NCI-H82 (cell line): ENCODE data around the gene ZNF101.
"Not testable (repeated sequence)": the region's sequence is repeated elsewhere in the genome, so short reads cannot be mapped to it uniquely, and the experiment has no call there.

ENCODE experiments used
- DNase-seq: peaks from one replicate; lab custom pipeline; 2025; lab: John Stamatoyannopoulos, UW

The ZNF101 gene

GRCh38 chr19:19661675-19662251 lies 6.9 kb upstream of the ZNF101 start:
- DNase-seq = peak; percentile 96

GRCh38 chr19:19662344-19662743 lies 6.3 kb upstream of the ZNF101 start:
- DNase-seq = no peak

- peak; percentile 64 for DNase-seq
Observed at GRCh38 chr19:19662871-19663255, 5.8 kb upstream of the ZNF101 start.

GRCh38 chr19:19663256-19664120 lies 5.2 kb upstream of the ZNF101 start, which contains the start of gene ATP13A1:
Gene ATP13A1, minus strand, starts transcription at chr19:19663676. Its CDS starts 10 bp downstream, at chr19:19663666.
- peak; percentile 100 for DNase-seq

- DNase-seq = not testable (repeated sequence)
Observed at GRCh38 chr19:19665420-19665948, 3.2 kb upstream of the ZNF101 start.

GRCh38 chr19:19670070-19670551 lies 1.5 kb downstream of the ZNF101 start:
- DNase-seq = no peak

- no peak for DNase-seq
Observed at GRCh38 chr19:19672816-19673215, 4.2 kb downstream of the ZNF101 start.

GRCh38 chr19:19674315-19674714 lies 5.7 kb downstream of the ZNF101 start:
- no peak for DNase-seq

- DNase-seq = no peak
Observed at GRCh38 chr19:19677579-19677978, 8.9 kb downstream of the ZNF101 start.

- no peak for DNase-seq
Observed at GRCh38 chr19:19679176-19680073, 10.8 kb downstream of the ZNF101 start.

- not testable (repeated sequence) for DNase-seq
Observed at GRCh38 chr19:19686119-19686518, 17.5 kb downstream of the ZNF101 start.

GRCh38 chr19:19686580-19686979 lies 17.9 kb downstream of the ZNF101 start:
- no peak for DNase-seq

- DNase-seq = peak; percentile 50
Observed at GRCh38 chr19:19687090-19687489, 18.5 kb downstream of the ZNF101 start.

GRCh38 chr19:19689023-19689422 lies 20.4 kb downstream of the ZNF101 start:
- DNase-seq = not testable (repeated sequence)

- DNase-seq = no peak
Observed at GRCh38 chr19:19691683-19692082, 23.0 kb downstream of the ZNF101 start.

- no peak for DNase-seq
Observed at GRCh38 chr19:19696386-19696785, 27.7 kb downstream of the ZNF101 start.

GRCh38 chr19:19697589-19697988 lies 28.9 kb downstream of the ZNF101 start:
- no peak for DNase-seq

- DNase-seq = not testable (repeated sequence)
Observed at GRCh38 chr19:19700493-19700892, 31.9 kb downstream of the ZNF101 start.

- DNase-seq = no peak
Observed at GRCh38 chr19:19704836-19705235, 36.2 kb downstream of the ZNF101 start.

GRCh38 chr19:19710506-19710905 lies 41.9 kb downstream of the ZNF101 start:
- DNase-seq = no peak

- no peak for DNase-seq
Observed at GRCh38 chr19:19711306-19711933, 42.8 kb downstream of the ZNF101 start.
